Measurements from ENCODE around the gene KDF1. TPM values are rescaled to one million over a fixed set of nuclear protein-coding genes. Genes with fewer than 3 reads are reported as not detected.

Gene KDF1
- total and polyA plus RNA-seq, 2 of the 13 experiments (the other 11 are each of a cell fraction or from before 2014, with no cell fraction given) = 1.9 to 4.9 TPM

- no peak for TF ChIP-seq ETV5 (CRISPR knock-in tag; IDR thresholded peaks at IDR 0.05; ENCODE audit: borderline replicate concordance)
- 0 out of 2 replicates have a peak, but pooled peaks have one; percentile 47 for TF ChIP-seq RERE (CRISPR knock-in tag; IDR thresholded peaks at IDR 0.05; ENCODE audit: low read depth)
- TF ChIP-seq NR2F6 (IDR thresholded peaks at IDR 0.05) = peak; percentile 76
- TF ChIP-seq NR2F6 (CRISPR knock-in tag; IDR thresholded peaks at IDR 0.05) = peak; percentile 67; the same call in 1 of the 2 replicates
- TF ChIP-seq ZXDC (CRISPR knock-in tag; IDR thresholded peaks at IDR 0.05) = no peak
- TF ChIP-seq CREB3 (CRISPR knock-in tag; IDR thresholded peaks at IDR 0.05) = no peak
- no peak; the same call in none of the 2 replicates for TF ChIP-seq MED1 (CRISPR knock-in tag; IDR thresholded peaks at IDR 0.05)
- TF ChIP-seq E2F5 (CRISPR knock-in tag; conservative IDR thresholded peaks at IDR 0.05) = no peak
- TF ChIP-seq ZC3H13 (CRISPR knock-in tag; IDR thresholded peaks at IDR 0.05) = peak; percentile 83; the same call in 1 of the 2 replicates
- no peak for TF ChIP-seq FOXO1 (CRISPR knock-in tag; IDR thresholded peaks at IDR 0.05)
- TF ChIP-seq ZNF101 (CRISPR knock-in tag; IDR thresholded peaks at IDR 0.05; ENCODE audit: borderline replicate concordance, low read depth) = no peak
- TF ChIP-seq CREM (IDR thresholded peaks at IDR 0.05) = peak; percentile 38; the same call in 1 of the 2 replicates
- TF ChIP-seq CREM (CRISPR knock-in tag; IDR thresholded peaks at IDR 0.05) = no peak
- TF ChIP-seq POLR2AphosphoS5 (IDR thresholded peaks at IDR 0.05; ENCODE audit: low read depth, low read length) = 0 out of 2 replicates have a peak, but pooled peaks have one; percentile 26
- TF ChIP-seq PITX1 (CRISPR knock-in tag; IDR thresholded peaks at IDR 0.05) = peak; percentile 70; the same call in 1 of the 2 replicates
- no peak for TF ChIP-seq SIX1 (CRISPR knock-in tag; IDR thresholded peaks at IDR 0.05; ENCODE audit: borderline replicate concordance)
- no peak for TF ChIP-seq ELF4 (CRISPR knock-in tag; IDR thresholded peaks at IDR 0.05; ENCODE audit: borderline replicate concordance)
- 0 out of 2 replicates have a peak, but pooled peaks have one; percentile 24 for TF ChIP-seq MYC (CRISPR knock-in tag; IDR thresholded peaks at IDR 0.05; ENCODE audit: borderline replicate concordance)
- TF ChIP-seq KDM3A (CRISPR knock-in tag; IDR thresholded peaks at IDR 0.05; ENCODE audit: low read depth) = no peak
Observed at GRCh38 chr1:27003745-27004470, 43.6 kb upstream of the KDF1 start (continued).
